ENCODE measurements around the gene IGF1R. TPM values are rescaled to one million over a fixed set of nuclear protein-coding genes. Genes with fewer than 3 reads are reported as not detected.

Gene IGF1R
- total RNA-seq, 5 donors from 2014 or later (not counting 1 experiment from before 2014, with no cell fraction given): 40.3 to 97.2 (median 79.4) TPM

GRCh38 chr15:98844261-98844660 lies 195.9 kb downstream of the IGF1R start:
- no peaks in the 10 kb centered on the region for H3K9me3 ChIP-seq
- no peak for ATAC-seq (replicated peaks in 1 of 4)
- no CpG with 5 or more reads among the region's 3 CpGs for WGBS (ENCODE audit: insufficient coverage)
- no peak overlapping the region for H3K4me3 ChIP-seq (ENCODE audit: control insufficient read depth in 1 of 2, extremely low read depth in 1 of 2, low read length in 1 of 2)
- no peaks in the 10 kb centered on the region for H3K36me3 ChIP-seq (ENCODE audit: control insufficient read depth in 2 of 2, extremely low read depth in 1 of 2, insufficient read depth in 1 of 2, low read length in 1 of 2)
- H3K9me3 Mint-ChIP-seq: no peaks in the 10 kb centered on the region
- CTCF ChIA-PET: interaction anchor here in 1 of 2 donors (0.7 kb wide), 1 partner anchor 20 kb away, joined by 3 read pairs; no protein-coding TSS in a partner anchor
- POLR2A ChIA-PET: interaction anchor here in 1 of 2 donors (0.6 kb wide), 1 partner anchor 458 kb away, joined by 5 read pairs; no protein-coding TSS in a partner anchor
- no peak overlapping the region for H3K4me3 Mint-ChIP-seq
- H3K27me3 Mint-ChIP-seq: no peaks in the 10 kb centered on the region
- no peak overlapping the region for H3K27ac Mint-ChIP-seq
- H3K27me3 ChIP-seq (replicated peaks in 1 of 2; ENCODE audit: control insufficient read depth in 2 of 2, extremely low read depth in 1 of 2, insufficient read depth in 2 of 2, low read length in 1 of 2): no peaks in the 10 kb centered on the region
- peaks cover 3% of the 10 kb centered on the region for H3K36me3 Mint-ChIP-seq
- no peaks in the 10 kb centered on the region for H3K4me1 ChIP-seq (ENCODE audit: control insufficient read depth in 1 of 2, extremely low read depth in 1 of 2, insufficient read depth in 2 of 2, low read length in 2 of 2)
- H3K27ac ChIP-seq (ENCODE audit: low read length): no peak overlapping the region
- H3K4me1 Mint-ChIP-seq: peaks cover 40 to 56% (median 46%) of the 10 kb centered on the region in 3 donors
- DNase-seq: no peak

- Histone ChIP-seq H3K4me3 (ENCODE audit: control insufficient read depth in 1 of 2, extremely low read depth in 1 of 2, low read length in 1 of 2) (no peak overlapping the region), H3K9me3 (no peaks in the 10 kb centered on the region), H3K36me3 (ENCODE audit: control insufficient read depth in 2 of 2, extremely low read depth in 1 of 2, insufficient read depth in 1 of 2, low read length in 1 of 2) (no peaks in the 10 kb centered on the region), H3K4me1 (ENCODE audit: control insufficient read depth in 1 of 2, extremely low read depth in 1 of 2, insufficient read depth in 2 of 2, low read length in 2 of 2) (peaks cover 0 to 3% of the 10 kb centered on the region in 2 experiments), H3K27ac (ENCODE audit: low read length) (no peak overlapping the region), H3K27me3 (replicated peaks in 1 of 2; ENCODE audit: control insufficient read depth in 2 of 2, extremely low read depth in 1 of 2, insufficient read depth in 2 of 2, low read length in 1 of 2) (no peaks in the 10 kb centered on the region)
- Mint-ChIP-seq H3K27me3 (no peaks in the 10 kb centered on the region), H3K9me3 (no peaks in the 10 kb centered on the region), H3K36me3 (no peaks in the 10 kb centered on the region), H3K27ac (peak overlapping the region; percentile 37 to 41), H3K4me3 (no peak overlapping the region), H3K4me1 (peaks cover 42 to 56% (median 50%) of the 10 kb centered on the region in 3 donors)
- ChIA-PET POLR2A (no interaction called here), CTCF (interaction anchor here (0.5 to 0.7 kb wide), 2 partner anchors 21 to 192 kb away, joined by 3 read pairs; no protein-coding TSS in a partner anchor)
- DNase-seq: no peak
- no CpG with 5 or more reads among the region's 6 CpGs for WGBS (ENCODE audit: insufficient coverage)
- no peak for ATAC-seq (replicated peaks in 1 of 4)
Observed at GRCh38 chr15:98845138-98845884, 197.0 kb downstream of the IGF1R start.

GRCh38 chr15:98850961-98851572 lies 202.7 kb downstream of the IGF1R start:
- H3K4me1 ChIP-seq (ENCODE audit: control insufficient read depth in 1 of 2, extremely low read depth in 1 of 2, insufficient read depth in 2 of 2, low read length in 2 of 2): peaks cover 17 to 32% of the 10 kb centered on the region in 2 experiments
- peaks cover 55 to 58% (median 57%) of the 10 kb centered on the region in 3 donors for H3K4me1 Mint-ChIP-seq
- ATAC-seq (replicated peaks in 1 of 4) (peak; percentile 62 to 69 (median 67)), DNase-seq (peak; percentile 33 to 80 (median 68))
- CTCF ChIA-PET: interaction anchor here (0.6 to 1.7 kb wide), 6 partner anchors 16 to 332 kb away, joined by 3 to 17 read pairs (median 7); no protein-coding TSS in a partner anchor
- POLR2A ChIA-PET: interaction anchor here (0.6 to 0.7 kb wide), 2 partner anchors 205 to 383 kb away, joined by 3 to 11 read pairs; no protein-coding TSS in a partner anchor
- no peaks in the 10 kb centered on the region for H3K27me3 ChIP-seq (replicated peaks in 1 of 2; ENCODE audit: control insufficient read depth in 2 of 2, extremely low read depth in 1 of 2, insufficient read depth in 2 of 2, low read length in 1 of 2)
- H3K27ac ChIP-seq (ENCODE audit: low read length): peak overlapping the region; percentile 68
- no peaks in the 10 kb centered on the region for H3K36me3 Mint-ChIP-seq
- H3K9me3 Mint-ChIP-seq: no peaks in the 10 kb centered on the region
- no peak overlapping the region for H3K4me3 ChIP-seq (ENCODE audit: control insufficient read depth in 1 of 2, extremely low read depth in 1 of 2, low read length in 1 of 2)
- no peaks in the 10 kb centered on the region for H3K36me3 ChIP-seq (ENCODE audit: control insufficient read depth in 2 of 2, extremely low read depth in 1 of 2, insufficient read depth in 1 of 2, low read length in 1 of 2)
- H3K27ac Mint-ChIP-seq: peak overlapping the region; percentile 91 to 96
- H3K4me3 Mint-ChIP-seq: peak overlapping the region; percentile 82 to 92 (median 88)
- no peaks in the 10 kb centered on the region for H3K27me3 Mint-ChIP-seq
- H3K9me3 ChIP-seq: no peaks in the 10 kb centered on the region
- WGBS (ENCODE audit: insufficient coverage): 31% methylated on average over 10 of the region's 15 CpGs

- 13% methylated on average over 8 of the region's 8 CpGs for WGBS (ENCODE audit: insufficient coverage)
- peak overlapping the region; percentile 72 for H3K27ac ChIP-seq (ENCODE audit: low read length)
- H3K36me3 Mint-ChIP-seq: no peaks in the 10 kb centered on the region
- H3K4me1 Mint-ChIP-seq: peaks cover 55 to 68% (median 62%) of the 10 kb centered on the region in 3 donors
- DNase-seq (peak; percentile 34 to 82 (median 63)), ATAC-seq (replicated peaks in 1 of 4) (peak; percentile 34 to 48 (median 40))
- ChIA-PET CTCF (no interaction called here), POLR2A (no interaction called here)
- peak overlapping the region; percentile 82 to 92 (median 88) for H3K4me3 Mint-ChIP-seq
- H3K27me3 ChIP-seq (replicated peaks in 1 of 2; ENCODE audit: control insufficient read depth in 2 of 2, extremely low read depth in 1 of 2, insufficient read depth in 2 of 2, low read length in 1 of 2): no peaks in the 10 kb centered on the region
- no peaks in the 10 kb centered on the region for H3K36me3 ChIP-seq (ENCODE audit: control insufficient read depth in 2 of 2, extremely low read depth in 1 of 2, insufficient read depth in 1 of 2, low read length in 1 of 2)
- no peaks in the 10 kb centered on the region for H3K9me3 ChIP-seq
- H3K27me3 Mint-ChIP-seq: no peaks in the 10 kb centered on the region
- peak overlapping the region; percentile 72 to 83 for H3K4me3 ChIP-seq (ENCODE audit: control insufficient read depth in 1 of 2, extremely low read depth in 1 of 2, low read length in 1 of 2)
- peaks cover 17 to 32% of the 10 kb centered on the region in 2 experiments for H3K4me1 ChIP-seq (ENCODE audit: control insufficient read depth in 1 of 2, extremely low read depth in 1 of 2, insufficient read depth in 2 of 2, low read length in 2 of 2)
- peak overlapping the region; percentile 88 to 96 for H3K27ac Mint-ChIP-seq
- no peaks in the 10 kb centered on the region for H3K9me3 Mint-ChIP-seq
Observed at GRCh38 chr15:98853161-98853560, 204.8 kb downstream of the IGF1R start.

GRCh38 chr15:98853617-98854420 lies 205.5 kb downstream of the IGF1R start:
- Mint-ChIP-seq H3K27ac (peak overlapping the region; percentile 88 to 96), H3K9me3 (no peaks in the 10 kb centered on the region), H3K4me3 (peak overlapping the region; percentile 55 to 92 (median 82)), H3K27me3 (no peaks in the 10 kb centered on the region), H3K4me1 (peaks cover 62 to 75% (median 68%) of the 10 kb centered on the region in 3 donors), H3K36me3 (no peaks in the 10 kb centered on the region)
- Histone ChIP-seq H3K27me3 (replicated peaks in 1 of 2; ENCODE audit: control insufficient read depth in 2 of 2, extremely low read depth in 1 of 2, insufficient read depth in 2 of 2, low read length in 1 of 2) (no peaks in the 10 kb centered on the region), H3K4me3 (ENCODE audit: control insufficient read depth in 1 of 2, extremely low read depth in 1 of 2, low read length in 1 of 2) (no peak overlapping the region), H3K27ac (ENCODE audit: low read length) (peak overlapping the region; percentile 72), H3K4me1 (ENCODE audit: control insufficient read depth in 1 of 2, extremely low read depth in 1 of 2, insufficient read depth in 2 of 2, low read length in 2 of 2) (peaks cover 22 to 36% of the 10 kb centered on the region in 2 experiments), H3K9me3 (no peaks in the 10 kb centered on the region), H3K36me3 (ENCODE audit: control insufficient read depth in 2 of 2, extremely low read depth in 1 of 2, insufficient read depth in 1 of 2, low read length in 1 of 2) (no peaks in the 10 kb centered on the region)
- ChIA-PET POLR2A (no interaction called here), CTCF (no interaction called here)
- WGBS (ENCODE audit: insufficient coverage): 93% methylated on average over 13 of the region's 18 CpGs
- DNase-seq: no peak
- no peak for ATAC-seq (replicated peaks in 1 of 4)

- no peaks in the 10 kb centered on the region for H3K27me3 Mint-ChIP-seq
- no peak overlapping the region for H3K4me3 ChIP-seq (ENCODE audit: control insufficient read depth in 1 of 2, extremely low read depth in 1 of 2, low read length in 1 of 2)
- no peaks in the 10 kb centered on the region for H3K36me3 Mint-ChIP-seq
- ChIA-PET POLR2A (no interaction called here), CTCF (interaction anchor here in 1 of 2 donors (1.2 kb wide), 1 partner anchor 208 kb away, joined by 4 read pairs; no protein-coding TSS in a partner anchor)
- H3K27me3 ChIP-seq (replicated peaks in 1 of 2; ENCODE audit: control insufficient read depth in 2 of 2, extremely low read depth in 1 of 2, insufficient read depth in 2 of 2, low read length in 1 of 2): no peaks in the 10 kb centered on the region
- no peak for DNase-seq
- peak overlapping the region in 1 of 2 donors; percentile 22 for H3K27ac Mint-ChIP-seq
- 96% methylated on average over 5 of the region's 7 CpGs for WGBS (ENCODE audit: insufficient coverage)
- no peaks in the 10 kb centered on the region for H3K36me3 ChIP-seq (ENCODE audit: control insufficient read depth in 2 of 2, extremely low read depth in 1 of 2, insufficient read depth in 1 of 2, low read length in 1 of 2)
- no peaks in the 10 kb centered on the region for H3K9me3 Mint-ChIP-seq
- peaks cover 68 to 81% (median 74%) of the 10 kb centered on the region in 3 donors for H3K4me1 Mint-ChIP-seq
- no peaks in the 10 kb centered on the region for H3K9me3 ChIP-seq
- ATAC-seq (replicated peaks in 1 of 4): no peak
- H3K4me1 ChIP-seq (ENCODE audit: control insufficient read depth in 1 of 2, extremely low read depth in 1 of 2, insufficient read depth in 2 of 2, low read length in 2 of 2): peaks cover 22 to 36% of the 10 kb centered on the region in 2 experiments
- no peak overlapping the region for H3K27ac ChIP-seq (ENCODE audit: low read length)
- H3K4me3 Mint-ChIP-seq: peak overlapping the region in 1 of 3 donors; percentile 92
Observed at GRCh38 chr15:98854496-98854895, 206.2 kb downstream of the IGF1R start.
